GM19452 (cell line): ENCODE results near the gene HTRA2.
"Not testable (repeated sequence)": the region's sequence is repeated elsewhere in the genome, so short reads cannot be mapped to it uniquely, and the experiment has no call there.

Source experiments
- ATAC-seq: cut with Tn5 transposase; IDR thresholded peaks from one replicate; pipeline ENCODE4 v1.9.1; 2021; ENCODE audit not compliant: unreplicated experiment

Gene HTRA2

DNA sequence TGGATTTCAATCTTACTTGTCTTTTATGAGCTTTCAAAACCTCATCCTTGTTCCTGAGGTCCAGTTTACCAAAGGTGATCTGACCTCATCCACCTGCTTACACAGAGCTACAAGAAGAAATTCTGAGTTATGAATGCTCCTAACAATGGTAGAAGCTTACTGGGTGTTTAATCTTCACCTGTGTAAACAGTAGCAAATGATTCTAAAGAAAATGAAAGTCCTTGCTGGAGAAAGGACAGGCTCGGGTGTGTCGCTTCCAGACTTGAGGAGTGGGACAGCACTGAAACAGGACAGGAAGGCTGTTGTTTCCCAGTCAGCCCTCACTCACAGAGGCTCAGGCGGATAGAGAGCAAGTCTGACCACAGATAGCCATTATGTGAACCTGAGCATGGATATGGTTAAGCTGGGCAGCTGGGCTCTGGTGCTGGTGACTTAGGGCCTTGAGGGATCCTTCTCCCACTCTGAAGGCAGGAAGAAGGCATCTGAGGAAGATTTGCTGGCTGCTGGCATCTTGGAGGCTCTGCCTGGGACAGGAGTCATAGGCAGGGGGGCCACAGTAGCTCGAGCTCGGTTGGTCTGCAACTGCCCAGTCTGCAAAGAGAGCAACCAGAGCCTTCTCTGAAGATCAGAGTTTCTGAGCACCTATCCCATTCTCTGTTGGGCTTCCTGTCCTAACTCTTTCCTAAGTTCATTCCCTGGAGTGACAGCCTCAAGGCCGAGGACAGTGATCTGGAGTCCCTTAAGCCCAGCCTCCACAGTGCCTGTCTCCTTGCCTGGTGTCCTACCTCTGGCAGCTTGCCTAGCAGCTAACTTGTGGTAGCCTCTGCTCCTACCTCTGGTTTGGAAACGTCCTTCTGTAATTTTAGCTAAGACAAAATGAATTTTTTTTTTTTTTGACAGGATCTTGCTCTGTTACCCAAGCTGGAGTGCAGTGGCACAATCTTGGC is 28.8 kb downstream of the HTRA2 start:
- ATAC-seq = no peak

DNA sequence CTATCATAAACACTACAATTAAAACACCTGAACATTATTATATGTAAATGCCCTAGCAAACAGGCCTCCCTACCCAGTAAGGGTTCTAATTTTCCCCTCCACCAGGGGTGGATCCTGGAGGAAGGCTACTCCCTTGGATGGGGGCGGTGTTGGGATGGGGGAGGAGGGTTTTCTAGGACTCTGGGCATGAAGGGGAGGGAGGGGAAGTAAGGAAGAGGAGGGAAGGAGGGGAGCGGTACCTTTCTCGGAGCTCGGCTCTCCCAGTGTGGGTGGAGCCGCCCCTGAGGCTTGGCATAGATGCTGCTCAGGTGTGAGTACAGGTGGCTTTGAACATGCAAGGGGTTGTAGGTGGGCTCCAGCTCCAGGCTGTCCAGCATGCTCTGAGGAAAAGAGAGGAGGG is 30.2 kb downstream of the HTRA2 start:
- ATAC-seq = no peak

DNA sequence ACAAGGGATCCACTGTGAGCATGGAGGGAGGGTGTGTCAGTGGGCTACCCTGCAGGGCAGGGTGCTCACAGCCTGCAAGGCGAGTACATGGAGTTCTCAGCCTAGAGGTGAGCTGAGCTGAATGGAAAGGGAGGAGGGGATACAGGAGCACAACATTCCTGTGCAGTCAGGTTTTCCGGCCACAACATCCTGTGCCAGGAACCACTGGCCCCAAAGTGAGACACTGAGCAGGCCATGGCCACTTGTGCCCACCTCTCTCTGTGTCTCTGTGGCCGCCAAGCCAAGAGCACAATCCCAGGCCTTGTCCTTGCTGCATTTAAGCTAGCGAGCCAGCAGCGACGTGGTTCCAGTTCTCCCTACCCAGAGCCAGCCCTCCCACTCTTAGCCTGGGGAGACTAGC is 30.9 kb downstream of the HTRA2 start:
- no peak for ATAC-seq

DNA sequence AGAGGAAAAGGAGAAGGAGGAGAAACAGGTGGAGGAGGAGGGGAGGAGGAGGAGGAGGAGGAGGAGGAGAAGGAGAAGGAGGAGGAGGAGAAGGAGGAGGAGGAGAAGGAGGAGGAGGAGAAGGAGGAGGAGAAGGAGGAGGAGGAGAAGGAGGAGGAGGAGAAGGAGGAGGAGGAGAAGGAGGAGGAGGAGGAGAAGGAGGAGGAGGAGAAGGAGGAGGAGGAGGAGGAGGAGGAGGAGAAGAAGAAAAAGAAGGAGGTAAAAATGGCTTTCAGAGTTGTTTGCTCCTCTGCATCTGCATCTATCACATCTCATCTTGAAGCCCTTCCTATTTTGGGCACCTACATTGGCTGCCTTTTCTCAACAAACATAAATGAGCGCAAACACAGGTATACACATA is 31.3 kb downstream of the HTRA2 start:
- ATAC-seq = not testable (repeated sequence)

DNA sequence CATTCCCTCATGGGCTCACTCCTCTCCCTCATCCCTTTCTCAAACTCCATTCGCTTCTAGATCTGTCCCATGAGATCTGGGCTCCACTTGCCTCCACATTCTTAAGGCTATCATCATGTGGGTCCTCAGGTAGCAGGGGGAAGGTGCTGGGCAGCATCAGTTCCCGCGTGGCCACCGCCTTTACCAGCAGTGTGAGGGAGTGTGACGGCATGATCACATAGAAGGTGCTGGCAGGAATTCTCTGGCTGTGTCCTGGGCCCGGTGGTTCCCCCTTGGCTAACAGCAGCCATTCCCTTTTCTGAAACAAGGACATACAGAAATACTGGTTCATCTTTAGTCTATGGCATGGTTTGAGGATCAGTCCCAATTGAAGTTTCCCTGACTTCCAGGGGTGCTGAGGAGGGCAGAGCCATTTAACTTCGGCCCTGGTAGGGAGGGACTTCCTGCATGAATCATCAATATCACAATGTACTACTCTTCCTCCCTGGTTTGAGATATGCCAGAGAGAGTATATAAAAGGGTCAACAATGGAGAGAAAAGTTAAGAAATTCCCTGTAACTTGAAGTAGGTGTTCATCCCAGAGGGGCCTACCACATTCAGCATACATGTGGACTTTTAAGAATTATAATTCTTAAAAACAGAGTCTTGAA is 32.5 kb downstream of the HTRA2 start:
- no peak for ATAC-seq

DNA sequence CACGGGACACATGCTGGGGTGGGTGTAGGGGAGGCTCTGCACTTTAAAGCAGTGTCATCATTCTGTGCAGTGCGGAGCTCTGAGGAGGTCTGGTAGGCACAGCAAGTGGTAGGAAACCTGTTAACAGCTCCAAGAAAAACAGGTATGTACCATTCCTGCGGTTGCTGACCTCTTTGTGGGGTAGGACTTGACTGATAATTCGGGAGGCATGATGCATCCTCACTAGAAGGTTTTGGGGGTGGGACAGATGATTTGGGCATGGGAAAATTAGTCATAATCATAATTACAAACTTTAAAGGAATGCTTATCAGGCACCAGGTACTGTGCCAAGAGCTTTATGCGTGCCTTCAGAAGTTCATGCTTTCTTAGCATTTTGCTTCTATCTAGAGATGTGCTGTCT is 34.5 kb downstream of the HTRA2 start:
- no peak for ATAC-seq

DNA sequence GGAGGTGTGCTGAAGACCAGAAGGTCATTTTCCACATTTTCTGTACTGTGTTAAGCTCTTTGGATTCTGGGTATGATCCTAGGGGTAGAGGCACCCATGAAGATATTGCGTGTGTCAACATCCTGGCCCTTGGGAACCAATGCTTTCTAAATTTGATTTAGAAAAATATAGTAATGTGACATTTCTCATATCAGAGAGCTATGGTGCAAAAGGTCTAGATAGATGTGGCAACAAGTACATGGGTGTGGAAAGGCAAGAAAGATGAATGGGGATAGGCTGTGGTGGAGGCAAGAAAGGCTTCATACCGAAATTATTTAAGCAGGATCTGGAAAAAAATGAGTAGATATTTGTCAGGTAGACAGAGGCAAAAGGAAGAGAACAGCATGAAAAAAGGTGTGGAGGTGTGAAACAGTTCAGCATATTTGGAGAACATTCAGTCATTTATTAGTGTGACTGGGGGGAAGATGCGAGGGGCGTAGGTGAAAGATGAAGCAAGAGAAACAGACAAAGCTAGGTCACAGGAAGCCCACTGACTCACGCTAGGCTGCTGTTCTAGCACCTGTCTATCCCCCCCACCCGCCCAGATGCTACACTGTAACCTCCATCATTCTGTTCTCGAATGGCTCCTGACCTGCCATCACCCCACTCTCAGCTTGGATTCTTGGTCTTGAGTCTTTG is 36.5 kb downstream of the HTRA2 start:
- peak; percentile 13 for ATAC-seq

DNA sequence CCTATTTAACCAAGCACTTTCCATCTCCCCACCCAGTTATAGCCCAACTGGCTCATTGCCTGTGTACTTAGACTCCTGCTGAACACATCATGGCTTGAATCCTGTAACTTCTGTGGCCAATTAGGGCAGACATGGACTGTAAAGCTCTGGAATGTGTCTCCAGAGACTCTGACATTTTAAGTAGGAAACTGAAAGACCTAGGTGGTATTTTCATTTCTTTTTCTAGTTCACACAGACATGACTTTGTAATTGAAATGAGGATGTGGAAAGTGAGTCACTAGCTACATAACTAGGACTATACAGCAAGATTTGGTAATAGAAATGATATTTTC is 37.0 kb downstream of the HTRA2 start:
- peak; percentile 42 for ATAC-seq

DNA sequence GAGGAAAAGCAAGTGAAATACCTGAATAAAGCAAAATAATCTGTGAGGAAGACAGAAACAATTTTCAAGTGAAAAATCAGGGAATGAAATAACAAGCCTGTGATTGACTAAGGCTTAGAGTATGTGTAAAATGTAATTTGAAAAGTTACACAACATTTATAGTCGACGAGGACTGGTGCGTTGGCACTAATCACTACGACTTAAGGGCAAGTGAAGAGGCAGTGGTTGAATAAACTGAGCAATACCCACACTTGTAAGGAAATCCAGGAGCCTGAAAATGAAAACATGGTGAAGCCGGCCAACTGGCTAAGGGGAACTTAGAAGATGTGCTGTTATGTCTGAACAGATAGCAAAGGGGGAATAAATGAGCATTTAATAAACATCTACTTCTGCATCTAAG is 38.1 kb downstream of the HTRA2 start:
- ATAC-seq = no peak

DNA sequence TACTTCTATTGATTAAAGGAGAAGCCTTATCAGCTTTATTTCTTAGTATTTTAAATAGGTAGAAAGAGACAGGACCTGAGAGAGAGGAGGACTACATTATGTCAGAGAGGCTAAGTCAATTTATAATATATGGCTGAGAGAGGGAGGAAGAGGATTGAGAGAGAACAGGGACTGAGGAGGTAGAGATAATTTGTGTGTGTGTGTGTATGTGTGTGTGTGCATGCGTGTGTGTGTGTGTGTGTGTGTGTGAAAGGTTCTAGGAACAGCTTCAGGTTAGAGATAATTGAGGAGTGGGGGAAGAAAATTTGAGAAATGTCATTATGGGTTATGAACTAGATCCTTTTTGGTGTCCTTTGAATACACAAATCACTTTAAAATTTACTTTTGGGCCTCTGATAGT is 40.0 kb downstream of the HTRA2 start:
- no peak for ATAC-seq

DNA sequence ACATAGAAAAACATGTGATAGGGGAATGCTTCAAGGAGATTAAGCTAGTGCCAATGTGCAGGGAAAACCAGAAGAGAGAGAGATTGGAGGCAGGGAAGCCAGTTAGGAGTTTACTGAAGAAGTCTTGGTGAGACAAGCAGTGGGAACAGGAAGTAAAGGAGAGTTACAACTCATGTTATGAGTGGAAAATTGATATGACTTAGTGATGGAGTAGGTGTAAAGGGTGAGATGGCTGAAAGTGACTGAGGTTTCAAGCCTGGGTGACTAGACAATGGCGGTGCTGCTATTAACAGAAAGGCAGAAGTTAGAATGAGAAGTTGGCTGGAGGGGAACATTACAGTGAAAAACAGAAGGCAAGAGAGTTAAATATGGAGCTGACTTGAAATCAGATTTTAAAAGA is 41.3 kb downstream of the HTRA2 start:
- peak; percentile 64 for ATAC-seq

DNA sequence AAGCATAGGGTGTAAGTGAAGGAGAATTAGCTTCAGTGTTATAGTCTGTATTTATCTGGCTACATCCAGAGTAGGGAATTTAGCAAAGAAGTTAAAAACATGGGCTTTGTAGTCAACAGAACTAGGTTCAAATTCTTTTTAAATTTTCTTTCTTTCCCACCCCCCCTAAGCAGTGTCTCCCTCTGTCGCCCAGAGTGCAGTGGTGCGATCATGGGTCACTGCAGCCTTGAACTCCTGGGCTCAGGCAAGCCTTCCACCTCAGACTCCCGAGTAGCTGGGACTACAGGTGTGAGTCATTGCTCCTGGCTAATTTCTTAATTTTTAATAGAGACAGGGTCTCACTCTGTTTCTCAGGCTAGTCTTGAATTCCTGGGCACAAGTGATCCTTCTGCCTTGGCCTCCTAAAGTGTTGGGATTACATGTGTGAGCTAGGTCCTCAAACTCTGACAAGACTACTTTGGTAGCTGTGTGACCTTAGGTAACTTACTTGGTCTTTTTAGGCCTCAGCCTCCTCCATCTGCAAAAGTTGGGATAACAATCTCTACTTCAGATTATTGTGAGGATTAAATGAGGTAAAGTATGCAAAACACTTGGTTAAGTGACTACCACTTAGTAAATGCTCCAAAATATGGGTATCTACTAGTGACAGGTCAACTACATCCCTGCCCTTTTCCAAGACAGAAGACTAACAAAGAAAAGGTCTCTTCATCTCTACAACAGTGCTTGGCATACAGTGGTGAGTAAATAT is 42.6 kb downstream of the HTRA2 start:
- ATAC-seq = no peak

DNA sequence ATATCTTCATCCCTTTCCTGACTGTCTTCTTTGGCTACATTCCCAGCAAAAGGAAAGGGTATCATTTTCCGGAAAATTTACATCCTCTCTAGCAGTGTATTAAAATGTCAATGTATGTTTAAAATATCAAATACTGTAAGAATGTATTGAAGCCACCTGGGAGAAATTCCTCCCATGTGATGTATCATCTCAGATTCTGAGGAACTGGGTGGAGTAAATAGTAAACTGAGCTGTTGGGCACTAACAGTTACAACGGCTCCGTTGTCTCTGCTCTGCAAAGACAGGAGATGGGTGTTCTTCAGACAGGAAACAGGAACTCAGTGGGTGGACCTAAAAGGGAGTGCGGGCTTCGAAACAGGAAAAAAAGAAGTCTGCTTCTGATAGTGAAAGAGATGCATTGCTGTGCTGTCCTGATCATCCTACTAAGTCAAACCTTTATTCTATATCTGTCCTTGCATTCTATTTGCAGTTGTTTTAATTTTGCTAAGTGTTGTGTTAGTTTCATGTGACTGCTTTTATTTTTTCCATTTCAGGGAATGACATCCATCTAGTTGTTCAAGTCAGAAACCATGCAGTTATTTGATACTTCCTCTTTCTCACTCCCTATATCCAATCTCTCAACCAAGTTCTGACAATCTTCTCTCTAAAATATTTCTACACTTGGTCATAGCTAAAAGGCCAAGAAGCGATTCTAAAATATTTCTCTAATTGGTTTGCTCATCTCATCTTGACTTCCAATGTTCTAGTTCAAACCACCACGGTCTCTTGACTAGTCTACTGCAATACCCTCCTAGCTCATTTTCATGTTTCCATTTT is 44.2 kb downstream of the HTRA2 start:
- ATAC-seq = peak; percentile 44

DNA sequence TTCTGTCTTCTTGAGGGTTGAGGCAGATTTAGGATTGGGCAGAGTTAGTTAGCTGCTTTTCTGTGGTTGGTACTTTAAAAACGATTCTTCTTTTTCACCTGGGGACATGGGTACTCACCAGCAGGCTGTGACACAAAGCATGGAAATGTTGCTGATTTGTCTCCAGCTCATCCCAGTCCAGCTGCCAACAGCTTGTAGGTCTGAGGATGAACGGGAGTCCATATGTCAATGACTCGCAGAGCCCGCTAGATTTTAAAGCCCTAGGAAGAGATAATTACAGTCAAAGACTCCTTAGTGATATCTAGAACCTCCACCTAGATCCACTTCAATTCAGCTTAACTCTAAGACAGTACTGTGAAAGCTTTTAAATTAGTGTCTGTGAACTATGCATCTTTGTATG is 45.6 kb downstream of the HTRA2 start:
- ATAC-seq = no peak

DNA sequence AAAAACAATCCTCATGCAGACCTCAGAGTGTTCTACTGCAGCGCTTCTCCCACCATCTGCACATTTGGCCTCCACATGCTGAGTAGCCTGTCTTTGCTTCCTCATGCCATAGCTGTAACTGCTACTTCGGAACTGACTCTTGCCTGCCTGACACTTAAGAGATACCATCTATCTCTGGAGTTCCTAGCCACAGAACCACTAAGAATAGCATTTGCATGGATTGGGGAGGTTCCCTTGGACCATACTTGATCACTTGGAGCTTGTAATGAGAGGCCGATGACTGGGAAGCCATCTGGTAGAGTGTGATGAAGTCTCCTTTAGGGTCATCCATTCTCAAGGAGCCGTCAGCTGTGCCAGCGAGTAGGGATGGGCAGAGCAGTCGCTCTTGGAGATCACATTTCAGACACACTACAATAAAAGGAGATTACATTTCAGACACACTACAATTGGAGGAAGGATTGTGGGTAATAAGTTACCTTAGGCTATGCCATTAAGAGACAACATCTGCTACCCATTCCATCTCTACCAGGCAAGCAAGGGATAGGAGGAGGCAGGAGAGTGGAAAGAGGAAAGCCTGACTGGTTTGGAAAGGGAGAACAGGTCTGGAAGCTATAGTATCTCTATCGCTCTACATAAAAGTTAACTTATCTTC is 46.6 kb downstream of the HTRA2 start:
- no peak for ATAC-seq

DNA sequence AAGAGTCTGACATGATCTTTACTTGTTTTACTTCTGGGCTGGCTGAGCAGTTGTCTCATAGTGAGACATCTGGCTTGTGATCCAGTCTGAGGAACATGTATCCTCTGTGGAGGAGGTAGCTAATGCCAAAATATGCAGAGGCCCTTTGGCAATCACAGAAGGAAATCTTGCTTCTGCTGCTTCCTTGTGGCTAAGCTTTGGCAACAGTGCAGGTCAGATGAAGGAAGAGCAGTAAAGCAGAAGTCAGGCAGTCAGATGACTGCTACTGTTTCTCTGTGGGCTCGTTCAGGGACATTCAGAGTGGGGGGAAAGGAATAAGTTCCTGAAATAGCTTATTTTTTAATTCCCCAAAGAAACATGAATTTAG is 47.1 kb downstream of the HTRA2 start:
- no peak for ATAC-seq

DNA sequence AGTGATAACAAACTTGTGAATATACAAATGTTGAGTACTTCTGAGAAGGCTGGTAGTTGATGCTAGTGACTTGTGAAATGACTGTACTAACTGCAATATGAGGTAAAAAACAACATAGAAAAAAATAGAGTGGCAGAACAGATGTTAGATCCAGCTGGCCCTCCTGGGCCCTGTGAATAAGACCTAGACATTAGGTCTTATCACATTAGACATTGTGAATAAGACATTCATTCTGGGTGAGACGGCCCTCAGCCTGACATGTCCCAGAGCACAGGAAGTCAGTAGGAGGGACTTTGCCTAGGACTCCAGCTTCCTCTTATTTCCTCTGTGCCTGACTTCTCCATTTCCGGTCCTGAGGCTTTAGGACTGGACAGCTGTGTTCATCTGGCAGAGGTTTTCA is 47.7 kb downstream of the HTRA2 start:
- peak; percentile 45 for ATAC-seq

DNA sequence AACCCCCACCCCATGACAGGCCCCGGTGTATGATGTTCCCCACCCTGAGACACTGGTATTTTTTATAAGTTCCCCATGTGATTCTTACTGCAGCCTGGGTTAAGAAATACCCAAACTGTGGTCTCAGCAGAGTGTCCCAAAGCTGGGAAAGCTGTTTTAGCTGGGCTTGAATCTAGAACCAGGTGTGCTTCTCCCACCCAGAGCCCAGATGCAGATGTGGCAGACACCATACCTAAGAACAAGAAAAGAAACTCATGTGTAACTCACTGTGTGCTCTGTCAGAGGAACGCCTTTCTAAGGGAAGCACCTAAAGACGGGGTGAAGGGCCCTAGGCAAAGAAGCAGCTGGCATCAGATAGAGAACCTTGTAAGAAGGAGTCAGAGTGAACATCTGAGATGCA is 48.7 kb downstream of the HTRA2 start:
- no peak for ATAC-seq

DNA sequence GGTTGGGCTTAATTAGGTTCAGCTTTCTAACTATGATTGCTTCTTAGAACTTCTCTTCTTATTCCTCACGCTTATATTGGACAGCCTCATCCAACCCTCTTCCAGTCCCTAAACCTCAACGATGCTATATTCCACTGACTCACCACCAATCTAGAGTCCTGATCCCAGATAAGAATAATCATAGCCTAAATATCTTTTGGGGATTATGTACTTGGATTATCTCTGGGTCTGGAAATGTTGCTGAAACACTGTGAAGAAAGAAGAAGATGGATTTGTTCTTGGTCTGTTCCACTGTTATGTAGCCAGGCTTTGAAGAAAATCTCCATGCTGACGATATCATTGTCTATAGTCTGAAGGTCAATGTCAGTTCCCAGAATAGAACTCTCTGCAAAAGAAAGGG is 51.7 kb downstream of the HTRA2 start:
- ATAC-seq = no peak

DNA sequence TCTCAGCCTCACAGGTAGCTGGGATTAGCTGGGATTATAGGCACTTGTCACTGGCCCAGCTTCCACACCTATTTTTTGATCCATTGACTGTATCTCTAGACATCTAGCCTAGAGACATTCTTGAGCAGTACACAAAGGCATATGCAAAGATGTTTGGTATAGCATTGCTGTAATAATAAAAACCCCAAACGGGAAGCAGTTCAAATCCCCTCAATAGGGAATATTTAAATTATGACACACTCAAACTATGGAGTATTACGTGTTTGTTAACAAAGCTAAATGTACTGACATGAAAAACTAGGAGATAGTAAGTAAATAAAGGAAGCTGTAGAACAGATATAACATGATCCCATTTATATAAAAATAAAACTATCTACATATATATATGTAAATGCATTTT is 52.5 kb downstream of the HTRA2 start:
- ATAC-seq = no peak
